H1 (cell line): ENCODE data around the gene NPIPA8. TPM values are rescaled to one million over a fixed set of nuclear protein-coding genes. Genes with fewer than 3 reads are reported as not detected.
"Not testable (repeated sequence)": the region's sequence is repeated elsewhere in the genome, so short reads cannot be mapped to it uniquely, and the experiment has no call there.

Source experiments
- CTCF ChIA-PET: fragments of 300-600 bp; sonication (Branson Sonifier 250); formaldehyde crosslinking; loops from one replicate; lab custom pipeline; 2021; ENCODE audit not compliant: partially characterized antibody; lab: Charles Lee
- POLR2A ChIA-PET: fragments of 300-600 bp; sonication (Branson Sonifier 250); formaldehyde crosslinking; loops from one replicate; lab custom pipeline; 2021; ENCODE audit warnings: inconsistent platforms; ENCODE audit not compliant: partially characterized antibody; lab: Charles Lee
- DNase-seq, 2 experiments: peaks; one replicate each; pipeline versions ENCODE4 v3.0.0 to v3.0.0-alpha.2; 2010 to 2022; ENCODE audit warnings: low spot score in 2 of 2, low read depth in 1 of 2, mixed read lengths in 1 of 2
- FAIRE-seq: peaks from 2 replicates; lab custom pipeline; 2011; peaks lifted over from hg19 to GRCh38; lab: Jason Lieb, UNC
- H2AFZ ChIP-seq: 2 replicates; pipeline ENCODE4 v1.8.1; 2012; ENCODE audit warnings: low read length, inconsistent platforms
- H2AK5ac ChIP-seq: 2 replicates; pipeline ENCODE4 v1.6.1; 2013; ENCODE audit warnings: low read depth, low read length
- H2BK120ac ChIP-seq: replicated peaks from 2 replicates; pipeline ENCODE3; 2013; ENCODE audit warnings: low read depth, low read length, inconsistent platforms
- H2BK12ac ChIP-seq: 2 replicates; pipeline ENCODE4 v1.6.1; 2013; ENCODE audit warnings: low read depth, low read length
- H2BK15ac ChIP-seq: 2 replicates; pipeline ENCODE4 v1.6.1; 2013; ENCODE audit warnings: low read length
- H2BK20ac ChIP-seq: 2 replicates; pipeline ENCODE4 v1.6.1; 2013; ENCODE audit warnings: low read length
- H2BK5ac ChIP-seq: 2 replicates; pipeline ENCODE4 v1.6.1; 2013; ENCODE audit warnings: low read depth, low read length
- H3K14ac ChIP-seq: 2 replicates; pipeline ENCODE4 v1.6.1; 2013; ENCODE audit warnings: inconsistent platforms; ENCODE audit not compliant: insufficient read length
- H3K18ac ChIP-seq: 2 replicates; pipeline ENCODE4 v1.6.1; 2013; ENCODE audit warnings: low read length; ENCODE audit errors: extremely low read depth
- H3K23ac ChIP-seq: 2 replicates; pipeline ENCODE4 v1.6.1; 2013; ENCODE audit warnings: inconsistent platforms; ENCODE audit not compliant: insufficient read length
- H3K23me2 ChIP-seq: 2 replicates; pipeline ENCODE4 v1.6.1; 2013; ENCODE audit warnings: low read depth, low read length
- H3K27ac ChIP-seq: 2 replicates; pipeline ENCODE4 v1.6.1; 2011; ENCODE audit warnings: low read depth, low read length, inconsistent platforms
- H3K27me3 ChIP-seq, 4 experiments: replicated peaks in 1 of 4; 1 replicate in 1 of 4; 2 replicates in 3 of 4; pipeline versions ENCODE4 v1.6.1 to v1.8.1; 2011 to 2013; ENCODE audit warnings: low read length in 3 of 4, mild to moderate bottlenecking in 3 of 4, inconsistent platforms in 2 of 4, mixed read lengths in 2 of 4, moderate library complexity in 1 of 4; ENCODE audit not compliant: control insufficient read depth in 3 of 4, insufficient read depth in 3 of 4; ENCODE audit errors: extremely low read depth in 1 of 4
- H3K36me3 ChIP-seq, 4 experiments: 2 replicates each; pipeline versions ENCODE4 v1.6.1 to v1.8.1; 2011 to 2013; ENCODE audit warnings: mild to moderate bottlenecking in 4 of 4, low read length in 3 of 4, moderate library complexity in 2 of 4, control low read depth in 1 of 4, inconsistent platforms in 1 of 4; ENCODE audit not compliant: insufficient read depth in 4 of 4, control insufficient read depth in 2 of 4
- H3K4ac ChIP-seq: replicated peaks from 2 replicates; pipeline ENCODE3; 2013; ENCODE audit warnings: low read length, low read depth, mixed read lengths, inconsistent platforms; ENCODE audit not compliant: insufficient read length
- H3K4me1 ChIP-seq, 4 experiments: replicated peaks in 1 of 4; 1 replicate in 1 of 4; 2 replicates in 3 of 4; pipeline versions ENCODE4 v1.6.1 to v1.8.1; 2011 to 2013; ENCODE audit warnings: low read length in 3 of 4, inconsistent platforms in 2 of 4, mixed read lengths in 1 of 4; ENCODE audit not compliant: insufficient read depth in 4 of 4, control insufficient read depth in 3 of 4
- H3K4me2 ChIP-seq, 2 experiments: 2 replicates each; pipeline versions ENCODE4 v1.6.1 to v1.8.1; 2011 to 2013; ENCODE audit warnings: low read depth in 2 of 2, low read length in 2 of 2, control low read depth in 1 of 2, inconsistent platforms in 1 of 2, mild to moderate bottlenecking in 1 of 2; ENCODE audit not compliant: insufficient read depth in 1 of 2
- H3K4me3 ChIP-seq, 4 experiments: fragments of 200-600, 300-600 bp in 1 of 4; sonication (generic), shearing (Covaris generic), sonication (Bioruptor Twin) in 1 of 4; 2 replicates each; pipeline versions ENCODE4 v1.5.1 to v1.8.1; 2011 to 2016; ENCODE audit warnings: low read length in 4 of 4, low read depth in 3 of 4, control low read depth in 2 of 4, inconsistent platforms in 2 of 4, mild to moderate bottlenecking in 2 of 4, mixed read lengths in 1 of 4, moderate library complexity in 1 of 4; ENCODE audit not compliant: insufficient read depth in 2 of 4; ENCODE audit errors: extremely low read depth in 1 of 4
- H3K56ac ChIP-seq: replicated peaks from 2 replicates; pipeline ENCODE3; 2013; ENCODE audit warnings: low read depth, mild to moderate bottlenecking, mixed read lengths, low read length, inconsistent platforms; ENCODE audit not compliant: insufficient read length
- H3K79me1 ChIP-seq: 2 replicates; pipeline ENCODE4 v1.6.1; 2013; ENCODE audit warnings: low read depth, low read length, control low read depth
- H3K79me2 ChIP-seq, 2 experiments: 2 replicates each; pipeline versions ENCODE4 v1.6.1 to v1.8.1; 2012 to 2013; ENCODE audit warnings: low read length in 2 of 2, mild to moderate bottlenecking in 2 of 2, inconsistent platforms in 1 of 2; ENCODE audit not compliant: insufficient read depth in 2 of 2, control insufficient read depth in 1 of 2
- H3K9ac ChIP-seq, 4 experiments: replicated peaks in 1 of 4; 1 replicate in 1 of 4; 2 replicates in 3 of 4; pipeline versions ENCODE4 v1.6.1 to v1.8.1; 2011 to 2013; ENCODE audit warnings: low read depth in 3 of 4, low read length in 3 of 4, control low read depth in 2 of 4, mild to moderate bottlenecking in 2 of 4, moderate library complexity in 2 of 4, inconsistent platforms in 1 of 4; ENCODE audit errors: extremely low read depth in 1 of 4
- H3K9me3 ChIP-seq, 2 experiments: 2 replicates each; pipeline versions ENCODE4 v1.6.1 to v1.8.1; 2012 to 2013; ENCODE audit warnings: mild to moderate bottlenecking in 2 of 2, moderate library complexity in 2 of 2, control low read depth in 1 of 2, inconsistent platforms in 1 of 2, low read depth in 1 of 2, low read length in 1 of 2, mixed read lengths in 1 of 2; ENCODE audit not compliant: insufficient read depth in 2 of 2
- H4K20me1 ChIP-seq, 2 experiments: replicated peaks in 1 of 2; 2 replicates each; pipeline versions ENCODE3 to v1.8.1; 2011 to 2013; ENCODE audit warnings: inconsistent platforms in 2 of 2, low read length in 2 of 2, mild to moderate bottlenecking in 1 of 2; ENCODE audit not compliant: insufficient read depth in 2 of 2, control insufficient read depth in 1 of 2
- H4K5ac ChIP-seq: 2 replicates; pipeline ENCODE4 v1.6.1; 2013; ENCODE audit warnings: low read length, low read depth, mixed read lengths, inconsistent platforms; ENCODE audit not compliant: insufficient read length
- H4K8ac ChIP-seq: 2 replicates; pipeline ENCODE4 v1.8.0; 2013; ENCODE audit warnings: mild to moderate bottlenecking, moderate library complexity, low read length, inconsistent platforms; ENCODE audit not compliant: insufficient read depth; ENCODE audit errors: extremely low read depth
- H4K91ac ChIP-seq: replicated peaks from 2 replicates; pipeline ENCODE3; 2013; ENCODE audit warnings: low read length, mixed read lengths, inconsistent platforms; ENCODE audit not compliant: insufficient read length
- WGBS, 2 experiments: shearing (Covaris generic) in 1 of 2; methylation state at CpG; one replicate each; pipeline versions ENCODE4 v1.1.6 to v1.1.7; 2013 to 2015; ENCODE audit warnings: low lambda C conversion rate in 2 of 2, mixed read lengths in 2 of 2, inconsistent platforms in 1 of 2, low coverage in 1 of 2, missing lambda C conversion rate in 1 of 2; ENCODE audit not compliant: insufficient replicate concordance in 2 of 2, insufficient coverage in 1 of 2, insufficient read length in 1 of 2; ENCODE audit errors: extremely low coverage in 1 of 2, missing lambda C conversion rate in 1 of 2; 5-methylcytosine and 5-hydroxymethylcytosine counted together
- polyA plus RNA-seq, 7 experiments: library from polyadenylated mRNA; depleted of rRNA in 3 of 7; stranded (reverse) in 5 of 7; unstranded in 2 of 7; fragments of >200 nt in 5 of 7; fragments of 200-250 nt in 2 of 7; gene quantifications; 1 replicate in 5 of 7; 2 replicates in 1 of 7; 4 replicates in 1 of 7; pipeline versions ENCODE4 v1.2.1 to v1.2.3, GENCODE V29; 2011 to 2013; ENCODE audit warnings: missing spikeins in 2 of 7, mixed read lengths in 2 of 7
- total RNA-seq: library from RNA; stranded (reverse); fragmentation: NEBNext Ultra II Directional; extraction: Animal tissue kit (Norgen Biotek cat#: 25700); gene quantifications from 2 replicates; pipeline ENCODE4 v1.2.1, GENCODE V29; 2021

NPIPA8 gene
- total and polyA plus RNA-seq, 2 of the 8 experiments (the other 6 are each of a cell fraction or from before 2014, with no cell fraction given), result 1.1 to 13.8 TPM

GRCh38 chr16:18286342-18286741 is 50.2 kb downstream of the NPIPA8 start:
- H2AK5ac ChIP-seq, H3K56ac ChIP-seq, H2BK5ac ChIP-seq, H3K79me2 ChIP-seq, H3K4me2 ChIP-seq, H3K14ac ChIP-seq, H2BK120ac ChIP-seq, CTCF ChIA-PET, DNase-seq, FAIRE-seq, H3K18ac ChIP-seq, H3K4me3 ChIP-seq, H3K27me3 ChIP-seq, H3K9me3 ChIP-seq, H3K27ac ChIP-seq, H4K5ac ChIP-seq, H4K8ac ChIP-seq, POLR2A ChIA-PET, H3K36me3 ChIP-seq, H3K79me1 ChIP-seq, H3K4me1 ChIP-seq, H3K4ac ChIP-seq, H2BK15ac ChIP-seq, H2AFZ ChIP-seq, H4K91ac ChIP-seq, H2BK12ac ChIP-seq, H3K9ac ChIP-seq, H2BK20ac ChIP-seq, H3K23me2 ChIP-seq, H4K20me1 ChIP-seq, H3K23ac ChIP-seq: not testable (repeated sequence)
- 100% methylated on average over 1 of the region's 1 CpG; no CpG with 5 or more reads in 1 of the 2 experiments for WGBS, 2 experiments

GRCh38 chr16:18280319-18280718 is 56.2 kb downstream of the NPIPA8 start:
- H3K4me2 ChIP-seq, H3K36me3 ChIP-seq, H2BK20ac ChIP-seq, H3K18ac ChIP-seq, H2BK15ac ChIP-seq, H3K4ac ChIP-seq, H4K20me1 ChIP-seq, H3K9me3 ChIP-seq, H4K8ac ChIP-seq, H2BK5ac ChIP-seq, H2AFZ ChIP-seq, H3K56ac ChIP-seq, H3K79me2 ChIP-seq, H2AK5ac ChIP-seq, DNase-seq, H2BK120ac ChIP-seq, H3K9ac ChIP-seq, H3K23ac ChIP-seq, H3K27me3 ChIP-seq, H3K4me3 ChIP-seq, H3K27ac ChIP-seq, CTCF ChIA-PET, FAIRE-seq, H2BK12ac ChIP-seq, H4K91ac ChIP-seq, POLR2A ChIA-PET, H3K4me1 ChIP-seq, H3K79me1 ChIP-seq, H3K14ac ChIP-seq, H3K23me2 ChIP-seq, H4K5ac ChIP-seq: not testable (repeated sequence)
- WGBS, 2 experiments, result no CpG with 5 or more reads among the region's 3 CpGs
